ENCODE results near the gene CLEC5A. TPM values are rescaled to one million over a fixed set of nuclear protein-coding genes. Genes with fewer than 3 reads are reported as not detected.
A peak's percentile ranks its signal among the peaks of the same experiment; 100 is the strongest.

CLEC5A gene
- total and polyA plus RNA-seq, 2 experiments from 2014 or later, result not detected

DNA sequence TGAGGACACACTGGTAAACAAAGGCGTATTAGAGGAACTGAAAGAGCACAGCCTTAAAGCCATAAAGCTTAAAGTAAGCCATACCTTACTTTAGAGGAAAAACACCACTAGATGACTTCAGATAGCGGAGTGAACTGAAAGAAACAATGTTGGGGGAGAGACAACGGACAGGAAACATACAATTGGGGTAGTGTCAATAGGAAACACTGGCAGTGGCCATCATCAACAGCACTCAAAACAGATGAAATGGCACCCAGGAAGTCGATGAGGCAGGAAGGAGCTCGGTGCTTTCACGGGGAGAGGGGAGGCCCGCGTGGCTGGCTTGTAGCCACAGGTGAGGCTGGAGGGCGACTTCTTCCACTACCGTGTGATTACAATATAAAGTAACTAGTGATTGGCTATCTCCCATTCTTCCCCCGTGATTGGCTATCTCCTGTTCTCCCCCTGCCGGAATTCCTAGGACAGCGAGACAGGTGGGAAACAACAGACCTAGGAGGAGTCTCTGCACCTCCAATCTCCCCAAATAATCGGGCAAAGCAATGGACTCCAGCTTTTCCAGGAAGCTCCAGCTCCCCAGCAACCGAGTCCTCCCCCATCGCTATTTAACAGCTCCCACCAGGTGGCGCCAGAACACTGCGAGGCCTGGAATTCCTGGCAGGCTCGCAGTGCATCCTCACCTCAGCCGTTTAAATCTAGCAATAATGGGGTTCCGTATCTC is 29.2 kb upstream of the CLEC5A start:
- TF ChIP-seq EZH2 (IDR thresholded peaks at IDR 0.05; ENCODE audit: borderline replicate concordance), result no peak
- no peak for TF ChIP-seq EZH2phosphoT487 (IDR thresholded peaks at IDR 0.05; ENCODE audit: low read depth, severe bottlenecking, unreplicated experiment)
- TF ChIP-seq, protein P1, sequence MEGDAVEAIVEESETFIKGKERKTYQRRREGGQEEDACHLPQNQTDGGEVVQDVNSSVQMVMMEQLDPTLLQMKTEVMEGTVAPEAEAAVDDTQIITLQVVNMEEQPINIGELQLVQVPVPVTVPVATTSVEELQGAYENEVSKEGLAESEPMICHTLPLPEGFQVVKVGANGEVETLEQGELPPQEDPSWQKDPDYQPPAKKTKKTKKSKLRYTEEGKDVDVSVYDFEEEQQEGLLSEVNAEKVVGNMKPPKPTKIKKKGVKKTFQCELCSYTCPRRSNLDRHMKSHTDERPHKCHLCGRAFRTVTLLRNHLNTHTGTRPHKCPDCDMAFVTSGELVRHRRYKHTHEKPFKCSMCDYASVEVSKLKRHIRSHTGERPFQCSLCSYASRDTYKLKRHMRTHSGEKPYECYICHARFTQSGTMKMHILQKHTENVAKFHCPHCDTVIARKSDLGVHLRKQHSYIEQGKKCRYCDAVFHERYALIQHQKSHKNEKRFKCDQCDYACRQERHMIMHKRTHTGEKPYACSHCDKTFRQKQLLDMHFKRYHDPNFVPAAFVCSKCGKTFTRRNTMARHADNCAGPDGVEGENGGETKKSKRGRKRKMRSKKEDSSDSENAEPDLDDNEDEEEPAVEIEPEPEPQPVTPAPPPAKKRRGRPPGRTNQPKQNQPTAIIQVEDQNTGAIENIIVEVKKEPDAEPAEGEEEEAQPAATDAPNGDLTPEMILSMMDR (IDR thresholded peaks at IDR 0.05; ENCODE audit: poor library complexity), result peak; percentile 96
- H3K9me3 ChIP-seq (ENCODE audit: low read depth), result no peaks in the 10 kb centered on the region
- no peaks in the 10 kb centered on the region for H3K27me3 ChIP-seq
- 23% methylated on average over 21 of the region's 21 CpGs for WGBS (ENCODE audit: low lambda C conversion rate, missing lambda C conversion rate)
- H3K4me1 ChIP-seq (ENCODE audit: insufficient read depth), result no peaks in the 10 kb centered on the region
- peak overlapping the region; percentile 76 for H3K4me2 ChIP-seq
- H3K79me2 ChIP-seq, result no peaks in the 10 kb centered on the region
- H3K9me2 ChIP-seq (replicated peaks; ENCODE audit: insufficient read depth), result no peaks in the 10 kb centered on the region
- peak overlapping the region; percentile 23 for H3K27ac ChIP-seq
- H3K36me3 ChIP-seq (replicated peaks; ENCODE audit: insufficient read depth, low read depth), result no peaks in the 10 kb centered on the region
- H4K20me1 ChIP-seq (ENCODE audit: insufficient read depth, poor library complexity, severe bottlenecking), result no peaks in the 10 kb centered on the region
- peak overlapping the region; percentile 31 for H3K4me3 ChIP-seq
- DNase-seq (ENCODE audit: low spot score), result peak; percentile 88
- H2AFZ ChIP-seq, result peak overlapping the region; percentile 70

DNA sequence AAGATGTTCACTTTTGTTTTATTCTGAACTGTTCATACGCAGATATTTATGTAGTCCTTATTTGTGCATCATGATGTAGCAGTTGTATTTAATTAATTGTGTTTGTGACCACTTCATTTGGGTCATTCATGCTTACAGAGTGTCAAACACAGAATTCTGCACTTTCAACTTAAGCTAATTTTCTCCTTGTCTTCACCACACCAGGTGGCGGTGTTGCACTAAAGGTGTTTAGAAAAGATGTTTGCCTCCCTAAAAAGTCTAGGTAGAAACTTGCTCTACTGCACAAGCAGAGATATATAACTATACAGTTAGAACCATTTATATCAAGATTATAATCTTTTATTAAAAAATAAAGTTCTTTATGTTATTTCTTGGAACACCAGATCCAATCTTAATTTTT is 28.1 kb upstream of the CLEC5A start:
- no peak for TF ChIP-seq EZH2phosphoT487 (IDR thresholded peaks at IDR 0.05; ENCODE audit: low read depth, severe bottlenecking, unreplicated experiment)
- TF ChIP-seq, protein P1 (IDR thresholded peaks at IDR 0.05; ENCODE audit: poor library complexity), result peak; percentile 54
- 36% methylated on average over 2 of the region's 2 CpGs for WGBS (ENCODE audit: low lambda C conversion rate, missing lambda C conversion rate)
- no peaks in the 10 kb centered on the region for H3K4me1 ChIP-seq (ENCODE audit: insufficient read depth)
- H3K27me3 ChIP-seq, result no peaks in the 10 kb centered on the region
- H4K20me1 ChIP-seq (ENCODE audit: insufficient read depth, poor library complexity, severe bottlenecking), result no peaks in the 10 kb centered on the region
- H3K79me2 ChIP-seq, result no peaks in the 10 kb centered on the region
- H3K9me3 ChIP-seq (ENCODE audit: low read depth), result no peaks in the 10 kb centered on the region
- DNase-seq (ENCODE audit: low spot score), result peak; percentile 44
- no peak overlapping the region for H2AFZ ChIP-seq
- H3K4me3 ChIP-seq, result no peak overlapping the region
- no peak overlapping the region for H3K4me2 ChIP-seq
- H3K9me2 ChIP-seq (replicated peaks; ENCODE audit: insufficient read depth), result no peaks in the 10 kb centered on the region
- H3K27ac ChIP-seq, result no peak overlapping the region
- no peaks in the 10 kb centered on the region for H3K36me3 ChIP-seq (replicated peaks; ENCODE audit: insufficient read depth, low read depth)

DNA sequence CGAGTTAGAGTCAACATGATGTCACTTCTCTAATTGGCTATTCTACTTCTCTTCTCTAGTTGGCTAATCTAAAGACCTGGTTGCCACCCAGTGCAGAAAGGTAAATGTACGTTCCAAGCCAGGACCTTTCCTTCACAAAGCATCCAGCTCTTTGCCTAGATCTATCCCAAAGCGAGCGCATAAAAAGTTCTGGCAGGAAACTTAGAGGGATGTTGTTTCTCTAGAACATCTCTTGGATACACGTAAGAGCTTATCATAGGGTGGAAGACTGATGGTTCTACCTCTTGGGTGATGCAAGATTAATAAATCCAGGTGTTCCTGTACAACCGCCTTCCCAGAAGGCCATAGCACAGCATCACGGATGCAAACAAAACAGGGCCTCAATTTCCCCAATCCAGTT is 26.9 kb upstream of the CLEC5A start, which contains the start of gene TAS2R38:
Gene TAS2R38 (minus strand): TSS at position 101 of the 400 bp plus-strand sequence. CDS start 84 bp downstream, at position 17.
- TF ChIP-seq, protein P1 (IDR thresholded peaks at IDR 0.05; ENCODE audit: poor library complexity), result no peak
- TF ChIP-seq EZH2 (IDR thresholded peaks at IDR 0.05; ENCODE audit: borderline replicate concordance), result no peak
- no peak for TF ChIP-seq EZH2phosphoT487 (IDR thresholded peaks at IDR 0.05; ENCODE audit: low read depth, severe bottlenecking, unreplicated experiment)
- Histone ChIP-seq H3K79me2 (no peaks in the 10 kb centered on the region), H2AFZ (no peak within 1 kb of the TSS), H3K9me2 (replicated peaks; ENCODE audit: insufficient read depth) (no peaks in the 10 kb centered on the region), H3K4me1 (ENCODE audit: insufficient read depth) (no peaks in the 10 kb centered on the region), H3K4me3 (no peak within 1 kb of the TSS), H3K4me2 (no peak within 1 kb of the TSS), H3K27ac (no peak within 1 kb of the TSS), H4K20me1 (ENCODE audit: insufficient read depth, poor library complexity, severe bottlenecking) (no peaks in the 10 kb centered on the region), H3K9me3 (ENCODE audit: low read depth) (no peaks in the 10 kb centered on the region), H3K36me3 (replicated peaks; ENCODE audit: insufficient read depth, low read depth) (no peaks in the 10 kb centered on the region), H3K27me3 (no peaks in the 10 kb centered on the region)
- WGBS (ENCODE audit: low lambda C conversion rate, missing lambda C conversion rate), result 91% methylated on average over 7 of the region's 7 CpGs
- DNase-seq (ENCODE audit: low spot score), result no peak
